ENCODE data around the gene PALLD.

DNA sequence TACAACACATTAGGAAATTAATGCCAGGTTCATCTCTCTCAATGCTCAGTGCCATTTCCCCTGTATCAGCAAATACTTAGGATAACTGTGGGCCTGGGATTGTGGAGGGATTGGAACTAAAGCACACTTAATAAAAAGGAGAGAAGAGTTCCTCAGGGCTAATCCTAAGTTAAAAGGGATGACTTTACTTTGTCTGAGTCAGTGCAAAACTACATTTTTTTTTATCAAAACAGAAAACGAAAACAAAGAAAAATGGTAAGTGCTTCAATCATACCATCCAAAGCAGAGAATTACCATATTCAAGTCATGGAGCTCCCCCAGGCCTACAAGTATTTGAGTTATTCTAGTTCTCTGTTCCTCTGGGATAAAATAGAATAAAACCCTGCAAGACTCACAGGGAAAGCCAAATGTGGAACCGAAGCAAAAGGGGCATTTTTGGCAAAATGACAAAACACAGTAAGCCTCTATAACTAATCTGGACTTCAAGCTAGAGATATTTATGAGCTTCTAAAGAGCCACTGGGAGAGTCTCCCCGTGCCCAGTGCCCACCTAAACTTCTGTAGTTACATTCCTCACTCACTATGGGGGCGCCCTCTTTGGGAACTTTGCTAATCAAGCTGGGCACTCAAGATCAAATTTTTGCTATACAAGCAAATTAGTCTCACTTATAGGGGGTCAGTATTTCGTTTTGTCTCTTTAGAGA, 53.4 kb downstream of the PALLD start:
- no peak for TF ChIP-seq GATA2 (IDR thresholded peaks at IDR 0.05; ENCODE audit: low read depth, low read length)
- TF ChIP-seq GATA3 (IDR thresholded peaks at IDR 0.05; ENCODE audit: low read depth, low read length): no peak
